Panc1 (cell line): ENCODE measurements around the gene TPST2. TPM values are rescaled to one million over a fixed set of nuclear protein-coding genes. Genes with fewer than 3 reads are reported as not detected.
A peak's percentile ranks its signal among the peaks of the same experiment; 100 is the strongest.

Source experiments
- ATAC-seq: fragments of 200-7000 bp; cut with Tn5 transposase; 2 replicates; pipeline ENCODE4 v1.9.1; 2020; ENCODE audit warnings: mild to moderate bottlenecking, moderate library complexity
- BruUV-seq: library from RNA; stranded (reverse); fragments of 400-500 nt; replicated peaks from 2 replicates; lab custom pipeline; 2021; lab: Mats Ljungman, UMichigan
- CTCF ChIA-PET: fragments of 300-600 bp; sonication (Branson Sonifier 250); formaldehyde crosslinking; loops from one replicate; lab custom pipeline; 2022; ENCODE audit warnings: antibody characterized with exemption; lab: Charles Lee
- POLR2A ChIA-PET: fragments of 300-600 bp; sonication (Branson Sonifier 250); formaldehyde crosslinking; loops from one replicate; lab custom pipeline; 2022; ENCODE audit warnings: antibody characterized with exemption; lab: Charles Lee
- DNase-seq: peaks from one replicate; pipeline ENCODE4 v3.0.0-alpha.2; 2010; ENCODE audit warnings: low read depth, low spot score
- H3K27ac ChIP-seq: 2 replicates; pipeline ENCODE4 v1.5.1; 2011; ENCODE audit warnings: mild to moderate bottlenecking, low read length, inconsistent platforms
- H3K27me3 ChIP-seq: fragments of 200-500 bp; sonication (Bioruptor generic); 2 replicates; pipeline ENCODE4 v1.6.0; 2014; ENCODE audit warnings: low read length, inconsistent platforms; ENCODE audit not compliant: control insufficient read depth, insufficient read depth
- H3K36me3 ChIP-seq: fragments of 200-500 bp; sonication (Bioruptor generic); 2 replicates; pipeline ENCODE4 v1.5.1; 2014; ENCODE audit warnings: inconsistent platforms, mild to moderate bottlenecking, low read length, moderate library complexity; ENCODE audit not compliant: control insufficient read depth, insufficient read depth
- H3K4me1 ChIP-seq: 2 replicates; pipeline ENCODE4 v1.5.1; 2011; ENCODE audit warnings: inconsistent platforms, mild to moderate bottlenecking, low read length, moderate library complexity; ENCODE audit not compliant: control insufficient read depth, insufficient read depth
- H3K4me3 ChIP-seq, 2 experiments: 2 replicates each; pipeline ENCODE4 v1.5.1; 2011 to 2012; ENCODE audit warnings: low read depth in 2 of 2, low read length in 2 of 2, mild to moderate bottlenecking in 2 of 2, inconsistent platforms in 1 of 2, moderate library complexity in 1 of 2
- H3K9me3 ChIP-seq: fragments of 200-500 bp; sonication (Bioruptor generic); 2 replicates; pipeline ENCODE4 v1.5.1; 2014; ENCODE audit warnings: low read depth, mild to moderate bottlenecking, inconsistent platforms, low read length, moderate library complexity; ENCODE audit not compliant: control insufficient read depth, insufficient read depth
- CTCF ChIP-seq: fragments of 450-650 bp; IDR thresholded peaks from 2 replicates; pipeline ENCODE4 v1.5.1; 2017; ENCODE audit warnings: mild to moderate bottlenecking
- POLR2AphosphoS5 ChIP-seq: IDR thresholded peaks from 2 replicates; pipeline ENCODE4 v1.6.1; 2012; ENCODE audit warnings: mild to moderate bottlenecking, low read depth, low read length, moderate library complexity
- REST ChIP-seq, 2 experiments: IDR thresholded peaks; 2 replicates each; pipeline ENCODE4 v1.6.1; 2011 to 2012; ENCODE audit warnings: low read depth in 2 of 2, control low read depth in 1 of 2, low read length in 1 of 2, mild to moderate bottlenecking in 1 of 2, moderate library complexity in 1 of 2; ENCODE audit not compliant: insufficient read depth in 1 of 2
- SIN3A ChIP-seq: IDR thresholded peaks from 2 replicates; pipeline ENCODE4 v1.6.1; 2012; ENCODE audit warnings: low read depth, mild to moderate bottlenecking, low read length, moderate library complexity, borderline replicate concordance; ENCODE audit not compliant: insufficient read depth
- TCF7L2 ChIP-seq: IDR thresholded peaks from 2 replicates; pipeline ENCODE4 v1.6.1; 2011; ENCODE audit warnings: mild to moderate bottlenecking, low read depth, low read length, inconsistent platforms
- in situ Hi-C: cut with HindIII; loops from 2 replicates; pipeline ENCODE4 v1.10.0; 2016; ENCODE audit warnings: low sequenced_read_pairs, low pct_unique_long_range_greater_than_20kb
- intact Hi-C: fragments of 100-400 bp; cut with micrococcal nuclease; formaldehyde crosslinking; loops from one replicate; pipeline ENCODE4 v1.10.0; 2022; ENCODE audit not compliant: unreplicated experiment
- total RNA-seq: library from RNA; stranded (reverse); gene quantifications from one replicate; pipeline ENCODE4 v1.2.1, GENCODE V29; 2021; ENCODE audit not compliant: unreplicated experiment

The TPST2 gene
- total RNA-seq, 1 experiment from 2014 or later = 7.1 TPM

- peaks cover 31% of the 10 kb centered on the region for H3K4me1 ChIP-seq
- H3K27me3 ChIP-seq = no peaks in the 10 kb centered on the region
- no peaks in the 10 kb centered on the region for H3K9me3 ChIP-seq
- CTCF ChIA-PET = no interaction called here
- ATAC-seq (no peak), DNase-seq (no peak)
- H3K27ac ChIP-seq = peak overlapping the region; percentile 81
- TSS peak; percentile 71 for BruUV-seq
- peak overlapping the region; percentile 89 to 95 for H3K4me3 ChIP-seq
- POLR2A ChIA-PET = no interaction called here
- intact Hi-C loops = no loop called here
- TF ChIP-seq POLR2AphosphoS5 (no peak), CTCF (no peak), REST (IDR thresholded peaks at IDR 0.05; ENCODE audit: insufficient read depth in 1 of 2, low read depth in 2 of 2, low read length in 1 of 2) (no peak), TCF7L2 (no peak), SIN3A (no peak)
- in situ Hi-C loops = no loop called here
- peaks cover 8% of the 10 kb centered on the region for H3K36me3 ChIP-seq
Observed at GRCh38 chr22:26484360-26484706, 105.6 kb downstream of the TPST2 start.

- in situ Hi-C loops = no loop called here
- ChIA-PET POLR2A (interaction anchor here (0.5 to 0.7 kb wide), 4 partner anchors 9 to 127 kb away, joined by 3 to 7 read pairs (median 4); no protein-coding TSS in a partner anchor), CTCF (no interaction called here)
- peak; percentile 93 for ATAC-seq
- H3K9me3 ChIP-seq = no peaks in the 10 kb centered on the region
- H3K4me1 ChIP-seq = peaks cover 31% of the 10 kb centered on the region
- H3K36me3 ChIP-seq = peaks cover 8% of the 10 kb centered on the region
- DNase-seq = no peak
- H3K27ac ChIP-seq = peak within 1 kb of the TSS; percentile 87
- BruUV-seq = no TSS peak
- intact Hi-C loops = no loop called here
- TF ChIP-seq TCF7L2 (no peak), CTCF (no peak), POLR2AphosphoS5 (peak; percentile 63; the same call in 1 of the 2 replicates), REST (IDR thresholded peaks at IDR 0.05; ENCODE audit: insufficient read depth in 1 of 2, low read depth in 2 of 2, low read length in 1 of 2) (no peak), SIN3A (0 out of 2 replicates have a peak, but pooled peaks have one; percentile 57)
- no peaks in the 10 kb centered on the region for H3K27me3 ChIP-seq
- peak within 1 kb of the TSS; percentile 89 to 95 for H3K4me3 ChIP-seq
Observed at GRCh38 chr22:26483439-26484359, 106.2 kb downstream of the TPST2 start, which contains the start of the genes HPS4 and SRRD. Gene HPS4 (minus strand): TSS chr22:26483783. CDS start chr22:26481762, 2,021 bp downstream. Gene SRRD (plus strand): TSS chr22:26483877. CDS start chr22:26483891, 14 bp downstream.
